ENCODE data around the gene GLIPR2. TPM values are rescaled to one million over a fixed set of nuclear protein-coding genes. Genes with fewer than 3 reads are reported as not detected.

GLIPR2 gene
- polyA plus RNA-seq, 1 experiment, result 26.3 TPM

GRCh38 chr9:36194326-36195000 is 57.9 kb downstream of the GLIPR2 start:
- H3K27me3 ChIP-seq (ENCODE audit: control insufficient read depth, insufficient read depth, low read length), result no peaks in the 10 kb centered on the region
- CTCF ChIA-PET, result no interaction called here
- no peak for TF ChIP-seq CTCF (IDR thresholded peaks at IDR 0.05; ENCODE audit: insufficient read depth, low read depth, low read length)
- no peak for DNase-seq (ENCODE audit: low read depth)
- H3K36me3 ChIP-seq (ENCODE audit: control insufficient read depth, insufficient read depth, low read length), result peaks cover 3% of the 10 kb centered on the region
- H3K4me3 ChIP-seq (ENCODE audit: low read depth, low read length), result no peak overlapping the region
- POLR2A ChIA-PET, result interaction anchor here (0.6 kb wide), 1 partner anchor 71 kb away, joined by 4 read pairs; no protein-coding TSS in a partner anchor

GRCh38 chr9:36204906-36205547 is 68.5 kb downstream of the GLIPR2 start:
- H3K27me3 ChIP-seq (ENCODE audit: control insufficient read depth, insufficient read depth, low read length), result no peaks in the 10 kb centered on the region
- DNase-seq (ENCODE audit: low read depth), result no peak
- ChIA-PET POLR2A (no interaction called here), CTCF (interaction anchor here (0.9 to 3.4 kb wide), 3 partner anchors 14 to 124 kb away, joined by 4 to 27 read pairs (median 8); partner anchors contain the start of gene CLTA)
- peaks cover 33% of the 10 kb centered on the region for H3K36me3 ChIP-seq (ENCODE audit: control insufficient read depth, insufficient read depth, low read length)
- peak; percentile 24; the same call in 1 of the 2 replicates for TF ChIP-seq CTCF (IDR thresholded peaks at IDR 0.05; ENCODE audit: insufficient read depth, low read depth, low read length)
- H3K4me3 ChIP-seq (ENCODE audit: low read depth, low read length), result no peak overlapping the region

GRCh38 chr9:36207016-36207415 is 70.5 kb downstream of the GLIPR2 start:
- no peak for TF ChIP-seq CTCF (IDR thresholded peaks at IDR 0.05; ENCODE audit: insufficient read depth, low read depth, low read length)
- CTCF ChIA-PET, result interaction anchor here (0.9 to 3.4 kb wide), 4 partner anchors 16 to 122 kb away, joined by 3 to 27 read pairs (median 6); partner anchors contain the start of gene CLTA
- POLR2A ChIA-PET, result no interaction called here
- no peak overlapping the region for H3K4me3 ChIP-seq (ENCODE audit: low read depth, low read length)
- H3K27me3 ChIP-seq (ENCODE audit: control insufficient read depth, insufficient read depth, low read length), result no peaks in the 10 kb centered on the region
- DNase-seq (ENCODE audit: low read depth), result no peak
- peaks cover 37% of the 10 kb centered on the region for H3K36me3 ChIP-seq (ENCODE audit: control insufficient read depth, insufficient read depth, low read length)

- no peak for TF ChIP-seq CTCF (IDR thresholded peaks at IDR 0.05; ENCODE audit: insufficient read depth, low read depth, low read length)
- peaks cover 39% of the 10 kb centered on the region for H3K36me3 ChIP-seq (ENCODE audit: control insufficient read depth, insufficient read depth, low read length)
- no peak for DNase-seq (ENCODE audit: low read depth)
- POLR2A ChIA-PET, result no interaction called here
- no peak overlapping the region for H3K4me3 ChIP-seq (ENCODE audit: low read depth, low read length)
- H3K27me3 ChIP-seq (ENCODE audit: control insufficient read depth, insufficient read depth, low read length), result no peaks in the 10 kb centered on the region
- CTCF ChIA-PET, result interaction anchor here (1.4 to 3.4 kb wide), 3 partner anchors 17 to 121 kb away, joined by 3 to 27 read pairs (median 8); partner anchors contain the start of gene CLTA
Observed at GRCh38 chr9:36207546-36208012, 71.0 kb downstream of the GLIPR2 start.

GRCh38 chr9:36208521-36209253 is 72.2 kb downstream of the GLIPR2 start:
- no peaks in the 10 kb centered on the region for H3K27me3 ChIP-seq (ENCODE audit: control insufficient read depth, insufficient read depth, low read length)
- CTCF ChIA-PET, result no interaction called here
- TF ChIP-seq CTCF (IDR thresholded peaks at IDR 0.05; ENCODE audit: insufficient read depth, low read depth, low read length), result no peak

More at GRCh38 chr9:36208521-36209253, 72.2 kb downstream of the GLIPR2 start:
- peaks cover 36% of the 10 kb centered on the region for H3K36me3 ChIP-seq (ENCODE audit: control insufficient read depth, insufficient read depth, low read length)
- POLR2A ChIA-PET, result no interaction called here
- DNase-seq (ENCODE audit: low read depth), result no peak
- H3K4me3 ChIP-seq (ENCODE audit: low read depth, low read length), result no peak overlapping the region

Data from BJ (cell line).